CD4-positive, alpha-beta T cell (primary cell): ENCODE data around the gene FOXR1. TPM values are rescaled to one million over a fixed set of nuclear protein-coding genes. Genes with fewer than 3 reads are reported as not detected.
"Not testable (repeated sequence)": the region's sequence is repeated elsewhere in the genome, so short reads cannot be mapped to it uniquely, and the experiment has no call there.

Source experiments
- ATAC-seq: fragments of 200-7000 bp; cut with Tn5 transposase; one replicate; pipeline ENCODE4 v1.10.0; 2022; ENCODE audit warnings: mild to moderate bottlenecking; ENCODE audit not compliant: poor library complexity
- CTCF ChIA-PET: fragments of 350-600 bp; sonication (Branson Sonifier 250); formaldehyde crosslinking; loops from one replicate; lab custom pipeline; 2021; ENCODE audit warnings: antibody characterized with exemption, inconsistent platforms; lab: Charles Lee
- POLR2A ChIA-PET: fragments of 350-600 bp; sonication (Branson Sonifier 250); formaldehyde crosslinking; loops from one replicate; lab custom pipeline; 2021; ENCODE audit warnings: antibody characterized with exemption, inconsistent platforms; lab: Charles Lee
- DNase-seq, 14 experiments: peaks; one replicate each; pipeline ENCODE4 v3.0.0-alpha.2; 2013 to 2020; ENCODE audit warnings: mixed read lengths in 2 of 14
- H3K27ac ChIP-seq, 2 donors: one replicate each; pipeline versions ENCODE4 v1.5.1 to v1.7.0; 2013; ENCODE audit warnings: low read length in 2 of 2, low read depth in 1 of 2, mild to moderate bottlenecking in 1 of 2
- H3K27me3 ChIP-seq, 2 experiments: 1 replicate in 1 of 2; 2 replicates in 1 of 2; pipeline versions ENCODE4 v1.6.1 to v1.7.0; 2013; ENCODE audit warnings: low read length in 2 of 2, control low read depth in 1 of 2, mild to moderate bottlenecking in 1 of 2, moderate library complexity in 1 of 2; ENCODE audit not compliant: insufficient read depth in 2 of 2, control insufficient read depth in 1 of 2
- H3K36me3 ChIP-seq: one replicate; pipeline ENCODE4 v1.6.1; 2013; ENCODE audit warnings: low read length, control low read depth; ENCODE audit not compliant: insufficient read depth
- H3K4me1 ChIP-seq: one replicate; pipeline ENCODE4 v1.6.1; 2013; ENCODE audit warnings: low read length, control low read depth; ENCODE audit not compliant: insufficient read depth
- H3K4me3 ChIP-seq: one replicate; pipeline ENCODE4 v1.5.1; 2013; ENCODE audit warnings: mild to moderate bottlenecking, low read length, moderate library complexity
- H3K9me3 ChIP-seq, 2 experiments: 1 replicate in 1 of 2; 2 replicates in 1 of 2; pipeline versions ENCODE4 v1.6.1 to v1.7.0; 2013; ENCODE audit warnings: low read length in 2 of 2, mild to moderate bottlenecking in 2 of 2, control low read depth in 1 of 2, moderate library complexity in 1 of 2; ENCODE audit not compliant: control insufficient read depth in 1 of 2, insufficient read depth in 1 of 2
- H3K27ac Mint-ChIP-seq: one replicate; pipeline ENCODE4 v1.8.0; 2020; ENCODE audit warnings: mixed read lengths
- H3K27me3 Mint-ChIP-seq: one replicate; pipeline ENCODE4 v1.8.0; 2021; ENCODE audit warnings: mixed read lengths
- H3K36me3 Mint-ChIP-seq: one replicate; pipeline ENCODE4 v1.8.0; 2021; ENCODE audit warnings: low read depth, mixed read lengths
- H3K4me1 Mint-ChIP-seq: one replicate; pipeline ENCODE4 v1.8.0; 2021; ENCODE audit warnings: low read depth, mixed read lengths
- H3K4me3 Mint-ChIP-seq: one replicate; pipeline ENCODE4 v1.8.0; 2020; ENCODE audit warnings: mild to moderate bottlenecking, mixed read lengths
- H3K9me3 Mint-ChIP-seq: one replicate; pipeline ENCODE4 v1.8.0; 2020; ENCODE audit warnings: mixed read lengths
- CTCF ChIP-seq: fragments of 200-600 bp; IDR thresholded peaks from one replicate; pipeline ENCODE4 v1.8.0; 2022; ENCODE audit warnings: antibody characterized with exemption, mild to moderate bottlenecking
- intact Hi-C, 2 experiments: fragments of 100-400 bp; cut with DNase I in 1 of 2; cut with micrococcal nuclease in 1 of 2; formaldehyde crosslinking; loops; one replicate each; pipeline versions ENCODE4 v1.15.1 to v1.9.0; 2023 to 2025; cut with DNase I, micrococcal nuclease
- total RNA-seq, 174 experiments: library from RNA in 2 of 174; stranded (reverse) in 2 of 174; gene quantifications; one replicate each; pipeline ENCODE4 v1.2.3 and lab custom pipeline; 2021 to 2026

FOXR1 gene
- total RNA-seq, 2 experiments from 2014 or later, result not detected

DNA sequence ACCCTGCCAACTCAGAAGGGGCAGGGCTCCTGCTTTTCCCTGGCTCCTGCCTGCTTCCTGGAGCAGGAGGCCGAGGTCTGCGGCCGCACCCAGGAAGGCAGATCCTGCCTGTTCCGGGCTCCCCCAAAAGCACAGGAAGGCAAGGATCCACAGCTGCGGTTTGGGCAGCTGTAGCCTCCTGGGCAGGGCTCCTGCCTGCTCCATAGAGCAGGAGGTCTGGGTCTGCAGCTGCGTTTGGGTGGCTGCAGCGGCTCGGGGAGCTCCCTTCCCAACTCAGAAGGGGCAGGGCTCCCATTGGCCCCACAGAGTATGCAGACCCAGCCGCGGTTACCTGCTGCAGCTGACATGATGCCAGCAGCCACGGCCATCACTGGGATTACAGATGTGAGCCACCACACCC lies 10.0 kb upstream of the FOXR1 start:
- Histone ChIP-seq H3K9me3 (no peaks in the 10 kb centered on the region), H3K27ac (no peak overlapping the region), H3K27me3 (no peaks in the 10 kb centered on the region), H3K36me3 (no peaks in the 10 kb centered on the region), H3K4me1 (peaks cover 2% of the 10 kb centered on the region), H3K4me3 (no peak overlapping the region)
- Mint-ChIP-seq H3K9me3 (no peaks in the 10 kb centered on the region), H3K27ac (no peak overlapping the region), H3K36me3 (no peaks in the 10 kb centered on the region), H3K4me1 (no peaks in the 10 kb centered on the region), H3K4me3 (no peak overlapping the region), H3K27me3 (peaks cover under 1% of the 10 kb centered on the region)
- no peak for DNase-seq
- POLR2A ChIA-PET, result no interaction called here
- no peak for ATAC-seq
- CTCF ChIA-PET, result no interaction called here
- intact Hi-C loops, result no loop called here
- TF ChIP-seq CTCF, result no peak

- H3K4me3 ChIP-seq, H3K4me1 ChIP-seq, H3K27ac ChIP-seq, POLR2A ChIA-PET, H3K27me3 ChIP-seq, ATAC-seq, DNase-seq, H3K36me3 Mint-ChIP-seq, H3K9me3 ChIP-seq, H3K9me3 Mint-ChIP-seq, H3K27ac Mint-ChIP-seq, CTCF ChIA-PET, intact Hi-C loops, H3K36me3 ChIP-seq, H3K4me3 Mint-ChIP-seq, H3K4me1 Mint-ChIP-seq: not testable (repeated sequence)
- H3K27me3 Mint-ChIP-seq, result peaks cover 17% of the 10 kb centered on the region
These were observed 2.1 kb upstream of the FOXR1 start for GRCh38 chr11:118969508-118969907.

DNA sequence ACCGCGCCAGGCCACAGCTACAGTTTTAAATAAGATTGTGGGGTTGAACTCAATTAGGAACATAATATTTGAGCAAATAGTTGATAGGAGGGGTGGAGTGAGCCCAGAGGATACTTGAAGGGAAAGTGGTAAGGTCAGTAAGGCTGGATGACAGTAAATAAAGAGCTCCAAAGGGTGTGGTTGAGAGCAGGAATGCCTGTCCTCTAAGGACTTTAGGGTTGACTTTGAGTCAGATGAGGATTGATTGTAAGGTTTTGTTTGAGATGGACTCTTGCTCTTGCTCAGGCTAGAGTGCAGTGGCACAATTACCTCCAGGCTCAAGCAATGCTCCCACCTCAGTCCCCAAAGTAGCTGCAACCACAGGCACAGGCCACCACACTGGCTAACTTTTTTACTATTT lies 2.4 kb downstream of the FOXR1 start:
- no peak overlapping the region for H3K27ac ChIP-seq
- H3K4me3 ChIP-seq, result no peak overlapping the region
- peaks cover 4 to 7% of the 10 kb centered on the region in 2 experiments for H3K27me3 ChIP-seq
- no peaks in the 10 kb centered on the region for H3K4me1 ChIP-seq
- no peak for DNase-seq
- H3K36me3 Mint-ChIP-seq, result no peaks in the 10 kb centered on the region
- H3K4me3 Mint-ChIP-seq, result no peak overlapping the region
- intact Hi-C loops, result no loop called here
- TF ChIP-seq CTCF, result no peak
- peaks cover 0 to 4% of the 10 kb centered on the region in 2 experiments for H3K9me3 ChIP-seq
- no peaks in the 10 kb centered on the region for H3K36me3 ChIP-seq
- CTCF ChIA-PET, result interaction anchor here (0.7 kb wide), 1 partner anchor 284 kb away, joined by 3 read pairs; no protein-coding TSS in a partner anchor
- POLR2A ChIA-PET, result no interaction called here
- H3K27me3 Mint-ChIP-seq, result peaks cover 26% of the 10 kb centered on the region
- H3K9me3 Mint-ChIP-seq, result no peaks in the 10 kb centered on the region
- no peak overlapping the region for H3K27ac Mint-ChIP-seq
- H3K4me1 Mint-ChIP-seq, result no peaks in the 10 kb centered on the region
- no peak for ATAC-seq
